ENCODE measurements around the gene RARG.

DNA sequence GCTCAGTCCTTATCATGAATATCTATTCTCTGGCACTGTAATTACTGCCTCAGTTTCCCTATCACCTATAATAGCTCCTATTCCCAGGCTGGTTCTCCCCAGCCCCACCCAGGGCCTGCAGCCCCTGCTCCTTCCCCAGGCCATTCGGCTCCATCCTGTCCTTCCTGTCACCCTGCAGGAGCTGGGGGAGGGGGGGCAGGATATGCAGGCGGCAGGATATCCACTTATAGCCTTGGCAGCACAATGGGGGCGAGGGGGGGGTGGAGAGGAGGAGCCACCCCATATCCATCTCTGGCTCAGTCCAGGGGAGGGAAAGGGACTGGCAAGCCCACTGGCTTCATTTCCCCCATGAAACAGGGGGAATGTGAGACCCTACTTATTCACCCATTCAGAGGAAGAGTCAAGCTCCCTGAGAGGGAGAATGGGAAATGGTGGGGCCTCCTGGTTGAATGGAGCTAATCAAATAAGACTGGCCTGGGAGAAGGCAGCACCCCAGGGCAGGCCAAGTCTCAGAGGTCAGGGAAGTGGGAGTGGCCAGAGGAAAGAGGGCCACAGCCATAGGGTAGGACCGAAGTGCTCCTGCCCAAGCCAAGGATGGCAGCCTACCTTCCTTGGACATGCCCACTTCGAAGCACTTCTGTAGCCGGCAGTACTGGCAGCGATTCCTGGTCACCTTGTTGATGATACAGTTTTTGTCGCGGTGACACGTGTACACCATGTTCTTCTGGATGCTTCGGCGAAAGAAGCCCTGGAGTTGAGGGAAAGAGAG lies 17.1 kb downstream of the RARG start:
- no peak for TF ChIP-seq CTCF (IDR thresholded peaks at IDR 0.05)
- no peak for TF ChIP-seq POLR2A (IDR thresholded peaks at IDR 0.05)

All from adrenal gland (tissue), 5 donors.